ENCODE results near the gene COQ8A.

Gene COQ8A

DNA sequence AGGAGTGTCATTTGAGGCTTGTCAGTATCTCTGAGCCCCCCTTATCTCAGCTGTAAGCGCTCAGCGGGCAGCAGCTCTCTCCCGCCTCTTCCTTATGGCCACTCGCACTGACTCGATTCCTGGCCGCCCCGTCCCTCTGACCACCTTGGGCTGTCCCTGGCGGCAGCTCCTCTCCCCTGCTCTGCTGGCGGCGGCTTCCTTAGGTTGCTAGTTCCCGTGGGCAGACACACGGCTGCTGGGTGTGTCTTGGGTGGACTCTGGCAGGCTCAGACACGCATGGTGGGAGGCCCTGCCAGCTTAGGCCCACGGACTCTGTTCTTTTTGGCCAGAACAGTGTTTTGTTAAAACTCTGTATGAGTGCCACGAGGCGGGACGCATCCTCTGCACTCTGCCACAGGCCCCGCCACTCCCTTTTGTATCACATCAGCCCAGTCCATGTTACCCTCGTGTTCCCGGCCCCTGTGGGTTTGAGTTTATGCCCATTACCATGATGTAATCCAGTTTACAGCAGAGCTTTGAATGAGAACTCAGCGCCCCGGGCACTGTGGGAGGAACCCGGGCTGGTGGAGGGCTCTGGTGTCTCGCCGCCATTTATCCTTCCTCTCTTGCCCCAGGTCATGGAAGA lies 45.9 kb downstream of the COQ8A start:
- TF ChIP-seq TEAD4 (IDR thresholded peaks at IDR 0.05) (no peak), TAF1 (IDR thresholded peaks at IDR 0.05; ENCODE audit: low read depth) (no peak), CEBPB (IDR thresholded peaks at IDR 0.05) (no peak), RAD21 (IDR thresholded peaks at IDR 0.05; ENCODE audit: low read depth) (no peak), EGR1 (IDR thresholded peaks at IDR 0.05) (no peak), EP300 (IDR thresholded peaks at IDR 0.05; ENCODE audit: borderline replicate concordance) (no peak), YY1 (IDR thresholded peaks at IDR 0.05; ENCODE audit: low read depth) (no peak), NFIC (IDR thresholded peaks at IDR 0.05) (no peak), CREB1 (IDR thresholded peaks at IDR 0.05; ENCODE audit: low read depth) (no peak)
- TF ChIP-seq, protein P1, sequence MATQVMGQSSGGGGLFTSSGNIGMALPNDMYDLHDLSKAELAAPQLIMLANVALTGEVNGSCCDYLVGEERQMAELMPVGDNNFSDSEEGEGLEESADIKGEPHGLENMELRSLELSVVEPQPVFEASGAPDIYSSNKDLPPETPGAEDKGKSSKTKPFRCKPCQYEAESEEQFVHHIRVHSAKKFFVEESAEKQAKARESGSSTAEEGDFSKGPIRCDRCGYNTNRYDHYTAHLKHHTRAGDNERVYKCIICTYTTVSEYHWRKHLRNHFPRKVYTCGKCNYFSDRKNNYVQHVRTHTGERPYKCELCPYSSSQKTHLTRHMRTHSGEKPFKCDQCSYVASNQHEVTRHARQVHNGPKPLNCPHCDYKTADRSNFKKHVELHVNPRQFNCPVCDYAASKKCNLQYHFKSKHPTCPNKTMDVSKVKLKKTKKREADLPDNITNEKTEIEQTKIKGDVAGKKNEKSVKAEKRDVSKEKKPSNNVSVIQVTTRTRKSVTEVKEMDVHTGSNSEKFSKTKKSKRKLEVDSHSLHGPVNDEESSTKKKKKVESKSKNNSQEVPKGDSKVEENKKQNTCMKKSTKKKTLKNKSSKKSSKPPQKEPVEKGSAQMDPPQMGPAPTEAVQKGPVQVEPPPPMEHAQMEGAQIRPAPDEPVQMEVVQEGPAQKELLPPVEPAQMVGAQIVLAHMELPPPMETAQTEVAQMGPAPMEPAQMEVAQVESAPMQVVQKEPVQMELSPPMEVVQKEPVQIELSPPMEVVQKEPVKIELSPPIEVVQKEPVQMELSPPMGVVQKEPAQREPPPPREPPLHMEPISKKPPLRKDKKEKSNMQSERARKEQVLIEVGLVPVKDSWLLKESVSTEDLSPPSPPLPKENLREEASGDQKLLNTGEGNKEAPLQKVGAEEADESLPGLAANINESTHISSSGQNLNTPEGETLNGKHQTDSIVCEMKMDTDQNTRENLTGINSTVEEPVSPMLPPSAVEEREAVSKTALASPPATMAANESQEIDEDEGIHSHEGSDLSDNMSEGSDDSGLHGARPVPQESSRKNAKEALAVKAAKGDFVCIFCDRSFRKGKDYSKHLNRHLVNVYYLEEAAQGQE (IDR thresholded peaks at IDR 0.05; ENCODE audit: low read depth) = no peak
- TF ChIP-seq, protein P2, sequence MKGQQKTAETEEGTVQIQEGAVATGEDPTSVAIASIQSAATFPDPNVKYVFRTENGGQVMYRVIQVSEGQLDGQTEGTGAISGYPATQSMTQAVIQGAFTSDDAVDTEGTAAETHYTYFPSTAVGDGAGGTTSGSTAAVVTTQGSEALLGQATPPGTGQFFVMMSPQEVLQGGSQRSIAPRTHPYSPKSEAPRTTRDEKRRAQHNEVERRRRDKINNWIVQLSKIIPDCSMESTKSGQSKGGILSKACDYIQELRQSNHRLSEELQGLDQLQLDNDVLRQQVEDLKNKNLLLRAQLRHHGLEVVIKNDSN (IDR thresholded peaks at IDR 0.05) = no peak
- TF ChIP-seq, protein P3, sequence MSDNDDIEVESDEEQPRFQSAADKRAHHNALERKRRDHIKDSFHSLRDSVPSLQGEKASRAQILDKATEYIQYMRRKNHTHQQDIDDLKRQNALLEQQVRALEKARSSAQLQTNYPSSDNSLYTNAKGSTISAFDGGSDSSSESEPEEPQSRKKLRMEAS (IDR thresholded peaks at IDR 0.05) = no peak

DNA sequence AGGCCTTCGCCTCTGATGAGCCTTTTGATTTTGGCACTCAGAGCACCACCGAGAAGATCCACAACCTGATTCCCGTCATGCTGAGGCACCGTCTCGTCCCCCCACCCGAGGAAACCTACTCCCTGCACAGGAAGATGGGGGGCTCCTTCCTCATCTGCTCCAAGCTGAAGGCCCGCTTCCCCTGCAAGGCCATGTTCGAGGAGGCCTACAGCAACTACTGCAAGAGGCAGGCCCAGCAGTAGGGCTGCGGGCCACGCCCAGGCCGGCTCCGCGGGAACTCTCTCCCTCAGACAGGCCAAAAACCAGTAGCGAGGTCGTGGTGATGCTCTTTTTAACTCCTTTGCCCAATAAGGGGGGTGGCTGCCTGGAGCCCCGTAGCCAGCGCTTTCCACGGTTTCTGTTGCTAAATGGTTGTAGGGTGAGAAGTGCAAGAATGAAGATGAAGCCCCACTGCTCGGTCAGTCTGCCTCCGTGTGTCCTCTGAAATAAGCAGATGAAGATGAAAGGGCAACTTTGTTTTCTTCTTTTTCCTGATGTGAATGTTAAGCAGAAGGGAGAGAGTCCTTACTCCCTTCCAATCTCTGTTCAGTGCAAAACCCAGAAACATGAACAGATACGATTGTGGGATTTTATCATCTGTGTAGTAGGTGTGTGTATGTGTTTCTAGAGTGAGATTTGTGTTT lies 46.5 kb downstream of the COQ8A start:
- TF ChIP-seq EGR1 (IDR thresholded peaks at IDR 0.05) (no peak), CREB1 (IDR thresholded peaks at IDR 0.05; ENCODE audit: low read depth) (no peak), YY1 (IDR thresholded peaks at IDR 0.05; ENCODE audit: low read depth) (no peak), FOXM1 (IDR thresholded peaks at IDR 0.05; ENCODE audit: borderline replicate concordance, low read depth) (no peak), TCF12 (IDR thresholded peaks at IDR 0.05; ENCODE audit: low read depth) (no peak), RAD21 (IDR thresholded peaks at IDR 0.05; ENCODE audit: low read depth) (no peak), TEAD4 (IDR thresholded peaks at IDR 0.05) (no peak), TAF1 (IDR thresholded peaks at IDR 0.05; ENCODE audit: low read depth) (no peak), ZBTB7A (IDR thresholded peaks at IDR 0.05; ENCODE audit: low read depth) (no peak)

DNA sequence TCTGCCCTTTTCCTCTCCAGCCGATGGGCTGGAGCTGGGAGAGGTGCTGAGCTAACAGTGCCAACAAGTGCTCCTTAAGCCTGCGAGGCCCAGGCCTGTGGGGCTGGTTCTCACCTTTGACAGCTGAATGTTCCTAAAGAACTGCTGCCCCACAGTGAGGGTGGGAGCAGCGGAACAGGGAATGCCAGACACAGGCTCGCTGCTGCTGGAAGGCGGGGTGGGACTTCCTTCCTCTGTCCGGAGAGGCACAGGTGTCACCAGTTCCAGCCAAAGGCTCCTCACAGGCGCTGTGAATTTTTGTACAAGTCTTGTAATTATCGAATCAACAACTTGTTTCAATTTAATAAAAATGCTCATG lies 47.1 kb downstream of the COQ8A start:
- TF ChIP-seq TEAD4 (IDR thresholded peaks at IDR 0.05) = no peak
- TF ChIP-seq, protein P3 (IDR thresholded peaks at IDR 0.05) = no peak
- no peak for TF ChIP-seq ZBTB7A (IDR thresholded peaks at IDR 0.05; ENCODE audit: low read depth)
- no peak for TF ChIP-seq YY1 (IDR thresholded peaks at IDR 0.05; ENCODE audit: low read depth)
- TF ChIP-seq, protein P2 (IDR thresholded peaks at IDR 0.05) = no peak
- no peak for TF ChIP-seq RAD21 (IDR thresholded peaks at IDR 0.05; ENCODE audit: low read depth)
- TF ChIP-seq EGR1 (IDR thresholded peaks at IDR 0.05) = no peak
- no peak for TF ChIP-seq TAF1 (IDR thresholded peaks at IDR 0.05; ENCODE audit: low read depth)
- TF ChIP-seq FOXM1 (IDR thresholded peaks at IDR 0.05; ENCODE audit: borderline replicate concordance, low read depth) = no peak
- TF ChIP-seq, protein P1 (IDR thresholded peaks at IDR 0.05; ENCODE audit: low read depth) = no peak
- no peak for TF ChIP-seq CEBPB (IDR thresholded peaks at IDR 0.05)
- TF ChIP-seq NFIC (IDR thresholded peaks at IDR 0.05) = no peak
- TF ChIP-seq EP300 (IDR thresholded peaks at IDR 0.05; ENCODE audit: borderline replicate concordance) = no peak
- TF ChIP-seq CREB1 (IDR thresholded peaks at IDR 0.05; ENCODE audit: low read depth) = no peak
- no peak for TF ChIP-seq TCF12 (IDR thresholded peaks at IDR 0.05; ENCODE audit: low read depth)

DNA sequence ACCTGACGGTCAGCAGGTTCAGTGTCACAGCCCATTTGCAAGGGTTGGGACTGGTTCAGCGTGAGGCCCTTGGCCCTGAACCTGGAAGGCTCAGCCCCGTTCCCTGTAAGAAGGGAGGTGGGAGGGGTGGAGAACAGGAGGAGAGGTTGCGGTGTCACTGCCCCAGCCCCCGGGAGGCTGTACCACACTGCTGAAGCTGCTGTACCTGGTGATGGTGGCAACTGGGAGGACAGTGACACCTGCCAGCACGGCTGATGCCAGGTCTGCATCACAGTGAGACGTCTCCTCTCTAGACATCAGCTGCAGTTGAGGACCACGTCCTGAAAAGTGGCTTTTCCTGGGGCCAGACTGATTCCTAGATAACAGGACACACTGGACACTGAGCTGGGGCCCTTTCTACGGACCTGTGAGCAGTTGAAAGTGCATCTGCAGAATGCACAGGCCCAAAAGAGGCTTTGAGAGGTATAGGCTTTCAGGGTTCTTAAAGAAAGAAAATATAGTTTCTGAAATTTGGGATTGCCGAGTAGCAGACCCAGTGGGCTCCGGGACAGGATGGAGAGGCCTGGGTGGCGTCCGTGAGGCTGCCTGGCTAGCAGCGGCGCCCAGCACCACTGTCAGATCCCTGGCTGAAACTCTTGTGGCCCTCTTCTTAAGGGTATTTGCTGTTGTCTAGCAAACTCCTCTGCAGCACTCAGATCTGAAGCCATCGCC lies 47.7 kb downstream of the COQ8A start:
- TF ChIP-seq NFIC (IDR thresholded peaks at IDR 0.05) = no peak
- TF ChIP-seq, protein P1 (IDR thresholded peaks at IDR 0.05; ENCODE audit: low read depth) = no peak
- TF ChIP-seq, protein P3 (IDR thresholded peaks at IDR 0.05) = no peak
- TF ChIP-seq TEAD4 (IDR thresholded peaks at IDR 0.05) = no peak
- TF ChIP-seq CEBPB (IDR thresholded peaks at IDR 0.05) = no peak
- TF ChIP-seq EP300 (IDR thresholded peaks at IDR 0.05; ENCODE audit: borderline replicate concordance) = no peak
- TF ChIP-seq, protein P2 (IDR thresholded peaks at IDR 0.05) = no peak
- TF ChIP-seq EGR1 (IDR thresholded peaks at IDR 0.05) = no peak
- TF ChIP-seq TCF12 (IDR thresholded peaks at IDR 0.05; ENCODE audit: low read depth) = no peak
- no peak for TF ChIP-seq RAD21 (IDR thresholded peaks at IDR 0.05; ENCODE audit: low read depth)
- TF ChIP-seq YY1 (IDR thresholded peaks at IDR 0.05; ENCODE audit: low read depth) = no peak
- TF ChIP-seq FOXM1 (IDR thresholded peaks at IDR 0.05; ENCODE audit: borderline replicate concordance, low read depth) = no peak
- TF ChIP-seq TAF1 (IDR thresholded peaks at IDR 0.05; ENCODE audit: low read depth) = no peak

Data from Ishikawa (cell line).